Skeletal muscle cell (primary cell): Measurements from ENCODE around the gene RHOJ.
"Not testable (repeated sequence)": the region's sequence is repeated elsewhere in the genome, so short reads cannot be mapped to it uniquely, and the experiment has no call there.

Source experiments
- DNase-seq: peaks from one replicate; pipeline ENCODE4 v3.0.0-alpha.2; 2010; ENCODE audit warnings: low read depth
- H3K4me3 ChIP-seq: 2 replicates; pipeline ENCODE4 v1.5.1; 2011; ENCODE audit warnings: low read depth, mild to moderate bottlenecking, control low read depth, low read length, moderate library complexity

The RHOJ gene

GRCh38 chr14:63204407-63205043, at the start of gene RHOJ:
Gene RHOJ (plus strand): TSS chr14:63204443. CDS start chr14:63204870, 427 bp downstream.
- H3K4me3 ChIP-seq, result peak within 1 kb of the TSS; percentile 48
- DNase-seq, result no peak

DNA sequence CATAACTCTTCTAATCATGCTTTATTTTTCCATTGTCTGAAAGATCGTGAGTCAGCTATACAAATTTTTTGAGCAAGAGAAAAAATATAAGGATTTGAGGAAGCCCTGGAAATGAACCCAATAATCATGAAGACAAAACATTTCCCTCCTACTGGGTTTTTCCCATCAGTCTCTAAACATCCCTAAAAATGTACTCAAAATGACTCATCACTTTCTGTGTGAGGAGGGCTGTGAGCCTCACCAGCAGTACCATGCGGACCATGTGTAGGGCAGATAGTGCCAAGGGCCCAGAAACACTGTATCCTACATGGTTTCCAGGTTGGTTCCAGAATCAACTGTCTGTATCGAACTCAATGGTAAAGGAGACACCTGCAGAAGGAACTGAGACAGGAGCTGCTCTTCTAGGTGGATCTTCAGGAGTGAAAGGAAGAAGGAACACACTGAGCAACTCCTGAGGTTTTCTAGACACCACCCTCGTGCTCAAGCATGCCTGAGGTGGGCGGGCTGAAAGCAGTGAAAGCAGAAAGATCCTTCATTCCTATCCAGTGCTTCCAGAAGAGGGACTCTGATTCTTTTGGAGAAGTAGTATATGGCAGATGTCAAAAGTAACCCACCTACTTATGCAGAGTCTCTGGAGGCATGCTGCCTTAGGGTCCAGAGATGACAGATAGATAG, 48.6 kb upstream of the RHOJ start:
- no peak overlapping the region for H3K4me3 ChIP-seq
- no peak for DNase-seq

GRCh38 chr14:63157195-63157594, 47.0 kb upstream of the RHOJ start:
- no peak for DNase-seq
- H3K4me3 ChIP-seq, result no peak overlapping the region

DNA sequence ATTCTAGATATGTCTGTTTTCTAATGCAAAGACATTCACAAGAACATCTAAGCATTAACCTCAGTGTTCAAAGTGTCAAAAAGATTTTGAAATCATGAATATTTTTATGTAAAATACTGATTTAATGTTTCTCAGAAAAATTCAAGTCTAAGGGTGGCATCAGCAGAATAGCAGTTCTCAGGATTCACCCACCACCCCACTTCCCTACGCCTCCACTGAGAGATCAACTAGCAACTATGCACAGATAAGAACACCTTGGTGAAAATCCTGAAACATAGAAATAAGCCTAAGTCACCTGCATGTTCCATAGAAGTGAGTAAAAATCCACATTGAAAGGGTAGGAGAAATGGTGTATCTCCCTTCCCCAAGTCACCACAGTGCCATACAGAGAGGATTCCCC, 40.9 kb upstream of the RHOJ start:
- no peak for DNase-seq
- H3K4me3 ChIP-seq, result no peak overlapping the region

DNA sequence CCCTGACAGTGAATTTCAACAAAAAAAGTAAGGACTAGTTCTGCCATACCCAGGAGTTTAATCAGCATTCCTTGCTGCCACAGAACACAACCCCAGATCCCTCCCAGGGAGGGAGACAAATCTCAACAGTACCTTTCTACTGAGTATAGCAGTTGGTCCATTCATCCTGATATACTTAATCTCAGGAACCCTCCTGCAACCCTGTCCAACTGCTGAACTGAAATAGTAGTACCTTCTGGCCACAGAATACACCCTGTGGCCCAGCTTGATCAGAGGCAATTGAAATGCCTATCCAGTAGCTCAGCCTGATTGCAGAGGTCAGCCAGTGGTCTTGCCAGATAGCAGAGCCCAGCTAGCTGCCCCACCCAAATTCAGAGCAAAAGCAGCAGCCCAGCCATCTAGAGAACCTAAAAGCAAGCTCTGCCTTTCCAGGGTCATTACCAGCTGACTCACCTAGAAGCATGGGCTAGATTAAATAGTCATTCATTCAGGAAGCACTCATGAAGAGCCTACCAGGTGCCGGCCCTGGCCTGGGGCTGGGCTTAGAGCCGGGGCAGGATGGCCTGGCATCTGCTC, 40.0 kb upstream of the RHOJ start:
- DNase-seq, result no peak
- no peak overlapping the region for H3K4me3 ChIP-seq

DNA sequence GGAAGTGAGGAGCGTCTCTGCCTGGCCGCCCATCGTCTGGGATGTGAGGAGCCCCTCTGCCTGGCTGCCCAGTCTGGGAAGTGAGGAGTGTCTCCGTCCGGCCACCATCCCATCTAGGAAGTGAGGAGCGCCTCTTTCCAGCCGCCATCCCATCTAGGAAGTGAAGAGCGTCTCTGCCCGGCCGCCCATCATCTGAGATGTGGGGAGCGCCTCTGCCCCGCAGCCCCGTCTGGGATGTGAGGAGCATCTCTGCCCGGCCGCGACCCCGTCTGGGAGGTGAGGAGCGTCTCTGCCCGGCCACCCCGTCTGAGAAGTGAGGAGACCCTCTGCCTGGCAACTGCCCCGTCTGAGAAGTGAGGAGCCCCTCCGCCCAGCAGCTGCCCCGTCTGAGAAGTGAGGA, 39.0 kb upstream of the RHOJ start:
- H3K4me3 ChIP-seq, DNase-seq: not testable (repeated sequence)

GRCh38 chr14:63167044-63167443, 37.2 kb upstream of the RHOJ start:
- H3K4me3 ChIP-seq, result no peak overlapping the region
- no peak for DNase-seq

- H3K4me3 ChIP-seq, result no peak overlapping the region
- DNase-seq, result no peak
Measured at GRCh38 chr14:63174760-63175191, 29.5 kb upstream of the RHOJ start.

DNA sequence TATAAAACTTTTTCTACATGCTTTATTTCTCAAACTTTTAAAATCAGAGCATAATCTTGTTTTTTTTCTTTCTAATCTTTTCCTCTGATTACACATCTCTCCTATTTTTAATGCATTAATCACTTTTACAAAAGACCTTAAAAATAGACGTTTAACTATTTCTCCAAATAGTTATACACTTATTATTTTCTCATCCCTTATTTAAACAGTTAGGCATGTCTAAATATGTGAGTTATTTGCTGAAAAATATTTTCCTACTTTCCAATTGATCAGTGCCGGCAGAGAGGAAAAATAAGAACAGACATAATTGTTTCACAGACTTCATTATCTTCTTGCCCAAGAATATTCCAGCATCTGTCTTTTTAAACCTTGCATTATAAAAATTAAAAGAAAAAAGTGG, 28.7 kb upstream of the RHOJ start:
- no peak overlapping the region for H3K4me3 ChIP-seq
- no peak for DNase-seq

- no peak overlapping the region for H3K4me3 ChIP-seq
- no peak for DNase-seq
Measured at GRCh38 chr14:63178912-63179311, 25.3 kb upstream of the RHOJ start.

DNA sequence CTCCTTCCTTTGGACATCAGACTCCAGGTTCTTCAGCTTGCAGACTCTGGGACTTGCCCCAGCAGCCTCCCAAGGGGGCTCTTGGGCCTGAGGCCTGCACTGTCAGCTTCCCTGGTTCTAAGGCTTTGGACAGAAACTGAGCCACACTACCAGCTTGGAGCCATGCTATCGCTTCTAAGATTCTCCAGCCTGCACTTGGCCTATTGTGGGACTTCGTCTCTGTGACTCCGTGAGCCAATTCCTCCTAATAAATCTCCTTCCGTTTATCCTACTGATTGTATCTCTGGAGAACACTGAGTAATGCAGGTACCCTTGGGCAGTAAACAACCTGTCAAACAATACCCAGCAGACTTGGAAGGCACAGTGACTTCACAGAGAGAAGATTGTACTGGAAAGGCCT, 24.9 kb upstream of the RHOJ start:
- no peak for DNase-seq
- no peak overlapping the region for H3K4me3 ChIP-seq

DNA sequence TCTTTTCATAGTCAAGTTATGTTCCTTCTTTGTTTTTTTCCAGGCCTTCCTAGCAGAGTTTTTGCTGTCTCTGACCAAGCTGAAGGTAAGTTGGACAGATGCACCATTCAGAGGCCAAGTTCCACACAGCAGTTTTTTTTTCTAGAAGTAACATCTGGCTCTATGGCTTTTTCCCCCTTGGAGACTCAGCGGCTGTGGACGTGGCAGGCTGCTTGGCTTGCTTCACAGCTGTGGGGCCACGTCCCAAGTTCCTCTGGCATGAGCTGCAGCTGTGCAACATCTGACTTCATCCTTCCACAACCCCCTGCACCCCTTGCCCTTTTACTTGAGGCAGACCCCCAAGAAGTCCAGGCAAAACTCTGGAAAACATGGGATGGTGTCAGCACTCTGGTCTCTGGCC, 24.2 kb upstream of the RHOJ start:
- no peak for DNase-seq
- no peak overlapping the region for H3K4me3 ChIP-seq

DNA sequence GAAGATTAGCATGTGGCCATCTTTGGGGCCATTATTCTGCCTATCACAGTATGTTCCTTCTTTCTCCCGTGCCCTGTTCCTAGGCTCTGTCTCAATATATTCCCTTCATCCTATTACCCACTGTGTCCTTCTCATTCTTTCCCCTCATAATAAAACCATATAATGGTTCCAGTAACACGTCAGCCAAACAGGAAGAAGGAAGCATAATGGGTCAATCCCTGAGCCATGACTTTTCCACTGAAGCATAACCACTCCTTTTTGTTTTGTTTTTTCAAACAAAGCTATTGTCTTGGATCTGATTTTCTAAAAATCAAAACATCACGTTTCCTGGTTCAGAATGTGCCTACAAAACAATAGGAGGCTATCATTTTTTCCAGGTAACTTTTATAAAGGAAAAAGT, 21.3 kb upstream of the RHOJ start:
- H3K4me3 ChIP-seq, result no peak overlapping the region
- no peak for DNase-seq

GRCh38 chr14:63186453-63186852, 17.8 kb upstream of the RHOJ start:
- no peak for DNase-seq
- H3K4me3 ChIP-seq, result no peak overlapping the region

- no peak overlapping the region for H3K4me3 ChIP-seq
- no peak for DNase-seq
Measured at GRCh38 chr14:63191211-63191610, 13.0 kb upstream of the RHOJ start.

DNA sequence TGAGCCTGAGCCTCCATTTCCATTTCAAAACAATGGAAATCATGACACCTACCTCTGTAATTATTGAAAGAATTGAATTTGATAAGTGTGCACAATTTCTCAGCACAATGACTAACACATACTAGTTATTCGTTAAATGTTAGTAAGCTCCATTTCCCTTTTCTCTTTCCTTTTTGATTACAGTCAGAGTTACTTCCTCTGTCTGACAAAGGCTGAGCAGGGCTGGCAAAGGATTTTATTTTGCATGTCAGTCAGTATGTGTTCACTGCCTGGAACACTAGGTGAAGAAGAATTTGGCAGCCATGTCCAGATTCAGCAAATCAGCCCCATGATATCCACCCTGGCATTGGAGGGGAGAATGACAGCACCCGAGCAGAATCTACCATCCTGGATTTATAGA, 12.2 kb upstream of the RHOJ start:
- DNase-seq, result no peak
- H3K4me3 ChIP-seq, result no peak overlapping the region

DNA sequence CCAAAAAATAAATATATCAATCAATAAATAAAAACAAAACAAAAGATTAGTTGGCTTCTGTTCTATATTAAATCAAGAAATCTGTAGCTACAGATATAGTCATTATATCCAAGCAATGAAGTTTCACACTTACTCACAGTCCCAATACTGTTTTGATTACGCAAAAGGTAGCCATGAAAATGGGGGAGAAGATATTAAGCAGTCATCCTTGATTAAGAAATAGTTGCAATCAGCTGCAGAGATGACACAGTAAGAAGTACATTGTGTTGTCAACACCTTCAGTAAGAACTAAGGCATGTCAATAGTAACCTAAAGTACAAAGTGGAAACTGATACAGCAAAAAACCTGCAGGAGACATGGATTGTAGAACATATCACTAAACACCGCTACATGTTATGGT, 11.0 kb upstream of the RHOJ start:
- no peak overlapping the region for H3K4me3 ChIP-seq
- DNase-seq, result no peak

GRCh38 chr14:63200035-63200740, 4.1 kb upstream of the RHOJ start:
- no peak for DNase-seq
- no peak overlapping the region for H3K4me3 ChIP-seq

DNA sequence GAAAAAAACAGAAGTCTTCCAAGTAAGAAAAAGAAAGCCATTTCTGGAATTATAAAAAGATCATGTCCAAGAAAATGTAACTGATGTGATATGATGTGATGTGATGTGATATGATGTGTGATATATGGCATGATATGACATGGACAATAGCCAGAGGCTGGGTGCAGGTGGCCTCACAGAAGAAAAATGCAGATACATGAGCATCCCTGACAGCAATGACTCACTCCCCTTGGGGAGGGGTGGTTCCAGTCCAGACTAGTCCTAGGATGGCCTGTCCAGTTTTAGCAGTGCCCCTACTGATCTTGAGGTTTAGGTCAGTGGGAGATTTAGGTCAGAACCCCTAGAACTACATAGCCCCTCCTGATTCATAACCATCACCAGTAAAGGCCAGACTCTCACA, 3.5 kb upstream of the RHOJ start:
- no peak for DNase-seq
- no peak overlapping the region for H3K4me3 ChIP-seq

DNA sequence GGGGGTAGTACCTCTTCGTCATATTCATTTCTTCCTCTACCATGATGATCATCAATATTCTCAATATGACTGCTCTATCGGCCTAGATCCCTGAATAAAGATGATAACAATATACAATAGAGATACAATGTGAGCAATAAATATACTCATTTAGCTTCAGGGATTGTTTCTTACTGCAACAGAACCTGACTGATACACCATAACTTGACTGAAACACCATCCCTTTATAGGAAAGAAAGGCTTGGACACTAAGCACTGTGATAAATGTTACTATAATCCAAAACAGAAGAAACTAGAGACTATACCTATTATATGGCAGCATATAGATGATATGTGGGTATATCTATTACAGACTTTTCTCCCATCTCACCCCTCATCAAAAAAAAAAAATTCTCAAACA, 1.2 kb upstream of the RHOJ start:
- DNase-seq, result no peak

More for the DNA sequence above, 1.2 kb upstream of the RHOJ start:
- no peak overlapping the region for H3K4me3 ChIP-seq
